ENCODE measurements around the gene GRAP2.

GRAP2 gene

GRCh38 chr22:39999144-39999757 is 98.4 kb downstream of the GRAP2 start:
- peak; percentile 60 for DNase-seq (ENCODE audit: low read depth)
- TF ChIP-seq MYC (IDR thresholded peaks at IDR 0.05; ENCODE audit: low read depth, low read length) (no peak), POLR2A (IDR thresholded peaks at IDR 0.05; ENCODE audit: extremely low read depth, insufficient read length) (no peak)
- TF ChIP-seq, protein P1, sequence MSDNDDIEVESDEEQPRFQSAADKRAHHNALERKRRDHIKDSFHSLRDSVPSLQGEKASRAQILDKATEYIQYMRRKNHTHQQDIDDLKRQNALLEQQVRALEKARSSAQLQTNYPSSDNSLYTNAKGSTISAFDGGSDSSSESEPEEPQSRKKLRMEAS (IDR thresholded peaks at IDR 0.05; ENCODE audit: low read depth, low read length), result no peak
- TF ChIP-seq, protein P2, sequence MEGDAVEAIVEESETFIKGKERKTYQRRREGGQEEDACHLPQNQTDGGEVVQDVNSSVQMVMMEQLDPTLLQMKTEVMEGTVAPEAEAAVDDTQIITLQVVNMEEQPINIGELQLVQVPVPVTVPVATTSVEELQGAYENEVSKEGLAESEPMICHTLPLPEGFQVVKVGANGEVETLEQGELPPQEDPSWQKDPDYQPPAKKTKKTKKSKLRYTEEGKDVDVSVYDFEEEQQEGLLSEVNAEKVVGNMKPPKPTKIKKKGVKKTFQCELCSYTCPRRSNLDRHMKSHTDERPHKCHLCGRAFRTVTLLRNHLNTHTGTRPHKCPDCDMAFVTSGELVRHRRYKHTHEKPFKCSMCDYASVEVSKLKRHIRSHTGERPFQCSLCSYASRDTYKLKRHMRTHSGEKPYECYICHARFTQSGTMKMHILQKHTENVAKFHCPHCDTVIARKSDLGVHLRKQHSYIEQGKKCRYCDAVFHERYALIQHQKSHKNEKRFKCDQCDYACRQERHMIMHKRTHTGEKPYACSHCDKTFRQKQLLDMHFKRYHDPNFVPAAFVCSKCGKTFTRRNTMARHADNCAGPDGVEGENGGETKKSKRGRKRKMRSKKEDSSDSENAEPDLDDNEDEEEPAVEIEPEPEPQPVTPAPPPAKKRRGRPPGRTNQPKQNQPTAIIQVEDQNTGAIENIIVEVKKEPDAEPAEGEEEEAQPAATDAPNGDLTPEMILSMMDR (IDR thresholded peaks at IDR 0.05; ENCODE audit: low read depth, low read length), result no peak
- H3K4me3 ChIP-seq (ENCODE audit: low read depth, low read length), result no peak overlapping the region

DNA sequence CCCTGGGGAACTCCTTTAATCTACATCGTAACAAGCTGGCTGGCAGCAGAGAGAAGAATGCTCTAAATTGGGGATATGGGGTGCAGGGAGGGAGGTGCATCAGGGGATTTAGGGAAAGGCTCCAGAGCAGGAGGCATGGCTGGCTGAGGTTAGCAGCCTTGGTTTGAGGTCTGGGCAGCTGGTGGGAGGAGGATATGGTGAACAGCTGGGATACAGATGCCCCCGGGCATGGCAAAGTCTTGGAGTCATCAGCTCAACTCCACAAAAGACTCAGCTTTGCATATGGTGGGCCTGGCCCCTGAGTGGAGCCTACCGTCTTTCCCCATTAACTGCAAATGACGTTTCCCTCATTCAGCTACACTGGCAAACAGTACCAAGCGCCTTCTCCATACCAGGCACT is 99.3 kb downstream of the GRAP2 start:
- no peak for DNase-seq (ENCODE audit: low read depth)
- H3K4me3 ChIP-seq (ENCODE audit: low read depth, low read length), result no peak overlapping the region
- TF ChIP-seq MYC (IDR thresholded peaks at IDR 0.05; ENCODE audit: low read depth, low read length) (no peak), POLR2A (IDR thresholded peaks at IDR 0.05; ENCODE audit: extremely low read depth, insufficient read length) (no peak)
- TF ChIP-seq, protein P2 (IDR thresholded peaks at IDR 0.05; ENCODE audit: low read depth, low read length), result no peak
- TF ChIP-seq, protein P1 (IDR thresholded peaks at IDR 0.05; ENCODE audit: low read depth, low read length), result no peak

GRCh38 chr22:40001106-40001505 is 100.2 kb downstream of the GRAP2 start:
- TF ChIP-seq POLR2A (IDR thresholded peaks at IDR 0.05; ENCODE audit: extremely low read depth, insufficient read length), result no peak
- TF ChIP-seq, protein P2 (IDR thresholded peaks at IDR 0.05; ENCODE audit: low read depth, low read length), result no peak
- TF ChIP-seq MYC (IDR thresholded peaks at IDR 0.05; ENCODE audit: low read depth, low read length), result no peak
- TF ChIP-seq, protein P1 (IDR thresholded peaks at IDR 0.05; ENCODE audit: low read depth, low read length), result no peak
- DNase-seq (ENCODE audit: low read depth), result no peak

DNA sequence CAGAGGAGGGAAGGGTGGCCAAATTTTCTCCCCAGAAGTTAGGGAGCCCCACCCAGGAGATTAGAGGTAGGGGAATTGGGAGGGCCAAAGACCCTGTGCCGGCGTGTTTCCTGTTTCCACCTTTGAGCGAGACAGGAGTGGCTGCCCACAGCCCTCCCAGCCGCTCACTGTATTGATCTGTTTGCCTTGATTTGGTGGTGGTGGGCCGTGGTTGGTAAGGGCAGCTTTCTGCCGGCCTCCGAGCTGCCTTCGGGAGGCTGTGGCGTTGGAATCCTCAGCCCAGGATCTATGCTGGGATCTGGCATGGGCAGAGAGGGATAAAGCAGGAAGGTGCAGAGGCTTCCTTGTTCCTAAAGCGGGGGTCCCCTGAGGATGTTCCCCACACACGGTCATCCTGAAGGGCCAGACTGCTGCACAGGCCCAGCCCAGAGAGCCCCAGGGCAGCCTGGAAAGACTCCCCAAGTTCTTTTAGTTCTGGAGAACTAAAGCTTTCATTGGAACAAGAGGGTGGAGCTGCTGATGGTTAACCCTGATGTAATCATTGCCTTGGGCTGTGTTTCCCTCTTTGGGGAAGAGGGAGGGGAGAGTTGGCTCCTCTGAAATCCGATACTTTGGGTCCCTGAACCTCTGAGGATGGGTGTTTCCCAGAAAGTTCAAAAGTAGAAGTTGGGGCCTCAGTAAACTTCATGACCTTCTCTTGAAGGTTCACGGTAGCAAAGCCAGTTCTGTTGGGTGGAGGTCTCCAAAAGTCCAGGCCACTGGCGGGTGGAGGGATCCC is 101.1 kb downstream of the GRAP2 start:
- no peak overlapping the region for H3K4me3 ChIP-seq (ENCODE audit: low read depth, low read length)
- DNase-seq (ENCODE audit: low read depth), result no peak
- TF ChIP-seq, protein P2 (IDR thresholded peaks at IDR 0.05; ENCODE audit: low read depth, low read length), result no peak
- TF ChIP-seq POLR2A (IDR thresholded peaks at IDR 0.05; ENCODE audit: extremely low read depth, insufficient read length) (no peak), MYC (IDR thresholded peaks at IDR 0.05; ENCODE audit: low read depth, low read length) (no peak)
- TF ChIP-seq, protein P1 (IDR thresholded peaks at IDR 0.05; ENCODE audit: low read depth, low read length), result no peak

More at GRCh38 chr22:40001106-40001505, 100.2 kb downstream of the GRAP2 start:
- H3K4me3 ChIP-seq (ENCODE audit: low read depth, low read length), result no peak overlapping the region

GRCh38 chr22:40002935-40003715 is 102.2 kb downstream of the GRAP2 start:
- no peak for DNase-seq (ENCODE audit: low read depth)
- H3K4me3 ChIP-seq (ENCODE audit: low read depth, low read length), result no peak overlapping the region
- TF ChIP-seq, protein P2 (IDR thresholded peaks at IDR 0.05; ENCODE audit: low read depth, low read length), result no peak
- TF ChIP-seq, protein P1 (IDR thresholded peaks at IDR 0.05; ENCODE audit: low read depth, low read length), result no peak
- TF ChIP-seq POLR2A (IDR thresholded peaks at IDR 0.05; ENCODE audit: extremely low read depth, insufficient read length) (no peak), MYC (IDR thresholded peaks at IDR 0.05; ENCODE audit: low read depth, low read length) (no peak)
